Upper lobe of right lung (tissue), 1 donor: ENCODE data around the gene PKP3. TPM values are rescaled to one million over a fixed set of nuclear protein-coding genes. Genes with fewer than 3 reads are reported as not detected.
A peak's percentile ranks its signal among the peaks of the same experiment; 100 is the strongest.

Experiments
- ATAC-seq: fragments of 200-7000 bp; cut with Tn5 transposase; one replicate; pipeline ENCODE4 v1.9.1; 2020; ENCODE audit warnings: mild to moderate bottlenecking, moderate library complexity
- DNase-seq: peaks from one replicate; pipeline ENCODE4 v3.0.0-alpha.2; 2020
- H3K27ac ChIP-seq: fragments of 200-600 bp; one replicate; pipeline ENCODE4 v1.8.0; 2022
- H3K27me3 ChIP-seq: fragments of 200-600 bp; one replicate; pipeline ENCODE4 v1.8.0; 2022; ENCODE audit warnings: mild to moderate bottlenecking
- H3K36me3 ChIP-seq: fragments of 200-600 bp; one replicate; pipeline ENCODE4 v1.8.0; 2022
- H3K4me1 ChIP-seq: fragments of 200-600 bp; one replicate; pipeline ENCODE4 v1.8.0; 2022
- H3K4me3 ChIP-seq: fragments of 200-600 bp; one replicate; pipeline ENCODE4 v1.8.0; 2022; ENCODE audit warnings: mild to moderate bottlenecking
- H3K9me3 ChIP-seq: fragments of 200-600 bp; one replicate; pipeline ENCODE4 v1.8.0; 2022
- CTCF ChIP-seq: fragments of 200-600 bp; IDR thresholded peaks from one replicate; pipeline ENCODE4 v1.8.0; 2022; ENCODE audit warnings: antibody characterized with exemption
- intact Hi-C: fragments of 100-400 bp; cut with DNase I; formaldehyde crosslinking; loops from one replicate; pipeline ENCODE4 v1.11.0; 2022
- total RNA-seq: library from RNA; stranded (reverse); fragmentation: NEBNext Ultra II Directional; extraction: Animal tissue kit (Norgen Biotek cat#: 25700); gene quantifications from one replicate; pipeline ENCODE4 v1.2.1, GENCODE V29; 2021
- donor health status: DM: no; HTN: yes; CAD: no; lungs with severe emphysema.

The PKP3 gene
- total RNA-seq, 1 donor from 2014 or later = 40.4 TPM

- TF ChIP-seq CTCF = no peak
- Histone ChIP-seq H3K9me3 (no peaks in the 10 kb centered on the region), H3K27me3 (peaks cover 34% of the 10 kb centered on the region), H3K36me3 (no peaks in the 10 kb centered on the region), H3K4me3 (no peak overlapping the region), H3K27ac (no peak overlapping the region), H3K4me1 (peaks cover 9% of the 10 kb centered on the region)
- ATAC-seq (no peak), DNase-seq (no peak)
- intact Hi-C loops = no loop called here
Observed at GRCh38 chr11:367956-368413, 26.0 kb upstream of the PKP3 start.

- H3K27me3 ChIP-seq = peaks cover 34% of the 10 kb centered on the region
Observed at GRCh38 chr11:368414-369335, 25.3 kb upstream of the PKP3 start.

GRCh38 chr11:369336-370018 lies 24.5 kb upstream of the PKP3 start, which contains the start of gene B4GALNT4:
Gene B4GALNT4 (plus strand): TSS chr11:369499. CDS start chr11:369804, 305 bp downstream.
- DNase-seq (no peak), ATAC-seq (no peak)
- no peaks in the 10 kb centered on the region for H3K36me3 ChIP-seq
- H3K4me3 ChIP-seq = no peak within 1 kb of the TSS
- intact Hi-C loops = no loop called here
- no peak for TF ChIP-seq CTCF
- peaks cover 9% of the 10 kb centered on the region for H3K4me1 ChIP-seq
- no peaks in the 10 kb centered on the region for H3K9me3 ChIP-seq
- H3K27me3 ChIP-seq = peaks cover 34% of the 10 kb centered on the region
- H3K27ac ChIP-seq = no peak within 1 kb of the TSS

More at GRCh38 chr11:368414-369335, 25.3 kb upstream of the PKP3 start:
- ATAC-seq = no peak
- DNase-seq = no peak
- Histone ChIP-seq H3K27ac (no peak overlapping the region), H3K4me1 (peaks cover 9% of the 10 kb centered on the region), H3K36me3 (no peaks in the 10 kb centered on the region), H3K4me3 (no peak overlapping the region), H3K9me3 (no peaks in the 10 kb centered on the region)
- TF ChIP-seq CTCF = no peak
- intact Hi-C loops = no loop called here

GRCh38 chr11:370070-370941 lies 23.7 kb upstream of the PKP3 start:
- Histone ChIP-seq H3K4me3 (no peak overlapping the region), H3K9me3 (no peaks in the 10 kb centered on the region), H3K36me3 (no peaks in the 10 kb centered on the region), H3K27ac (no peak overlapping the region), H3K27me3 (peaks cover 34% of the 10 kb centered on the region), H3K4me1 (peaks cover 9% of the 10 kb centered on the region)
- intact Hi-C loops = no loop called here
- ATAC-seq (no peak), DNase-seq (peak; percentile 65)
- TF ChIP-seq CTCF = no peak

- H3K4me3 ChIP-seq = no peak overlapping the region
- H3K9me3 ChIP-seq = no peaks in the 10 kb centered on the region
- H3K27ac ChIP-seq = no peak overlapping the region
- peaks cover 9% of the 10 kb centered on the region for H3K4me1 ChIP-seq
- intact Hi-C loops = no loop called here
- H3K27me3 ChIP-seq = peaks cover 34% of the 10 kb centered on the region
- DNase-seq (peak; percentile 61), ATAC-seq (no peak)
- H3K36me3 ChIP-seq = no peaks in the 10 kb centered on the region
- no peak for TF ChIP-seq CTCF
Observed at GRCh38 chr11:371051-371450, 23.0 kb upstream of the PKP3 start.
